ENCODE data around the gene MITD1.
"Not testable (repeated sequence)": the region's sequence is repeated elsewhere in the genome, so short reads cannot be mapped to it uniquely, and the experiment has no call there.

Gene MITD1

GRCh38 chr2:99180755-99181623, at the start of gene MITD1, which contains the start of gene MRPL30:
MITD1 (minus strand) TSS chr2:99181058; CDS start chr2:99180981, 77 bp downstream.
MRPL30 (plus strand) TSS chr2:99181184; CDS start chr2:99186204, 5,020 bp downstream.
- peak; percentile 73 to 76 (median 74) for DNase-seq (ENCODE audit: low read depth in 3 of 3, low spot score in 1 of 3)

GRCh38 chr2:99217929-99218501, 37.2 kb upstream of the MITD1 start:
- DNase-seq (ENCODE audit: low read depth in 3 of 3, low spot score in 1 of 3): no peak

GRCh38 chr2:99216096-99216495, 35.2 kb upstream of the MITD1 start:
- DNase-seq (ENCODE audit: low read depth in 3 of 3, low spot score in 1 of 3): no peak

- no peak for DNase-seq (ENCODE audit: low read depth in 3 of 3, low spot score in 1 of 3)
Measured at GRCh38 chr2:99205491-99205890, 24.6 kb upstream of the MITD1 start.

GRCh38 chr2:99201959-99202678, 21.3 kb upstream of the MITD1 start:
- no peak for DNase-seq (ENCODE audit: low read depth in 3 of 3, low spot score in 1 of 3)

- no peak for DNase-seq (ENCODE audit: low read depth in 3 of 3, low spot score in 1 of 3)
Measured at GRCh38 chr2:99200076-99200800, 19.4 kb upstream of the MITD1 start.

- DNase-seq (ENCODE audit: low read depth in 3 of 3, low spot score in 1 of 3): no peak
Measured at GRCh38 chr2:99198103-99198841, 17.4 kb upstream of the MITD1 start.

- DNase-seq (ENCODE audit: low read depth in 3 of 3, low spot score in 1 of 3): not testable (repeated sequence)
Measured at GRCh38 chr2:99192364-99192763, 11.5 kb upstream of the MITD1 start.

- no peak for DNase-seq (ENCODE audit: low read depth in 3 of 3, low spot score in 1 of 3)
Measured at GRCh38 chr2:99190548-99190947, 9.7 kb upstream of the MITD1 start.

- DNase-seq (ENCODE audit: low read depth in 3 of 3, low spot score in 1 of 3): no peak
Measured at GRCh38 chr2:99188357-99188756, 7.5 kb upstream of the MITD1 start.

GRCh38 chr2:99187011-99187410, 6.2 kb upstream of the MITD1 start:
- DNase-seq (ENCODE audit: low read depth in 3 of 3, low spot score in 1 of 3): no peak

GRCh38 chr2:99184811-99185210, 4.0 kb upstream of the MITD1 start:
- DNase-seq (ENCODE audit: low read depth in 3 of 3, low spot score in 1 of 3): no peak

GRCh38 chr2:99183025-99183424, 2.2 kb upstream of the MITD1 start:
- DNase-seq (ENCODE audit: low read depth in 3 of 3, low spot score in 1 of 3): no peak

GRCh38 chr2:99181624-99182000, 754 bp upstream of the MITD1 start:
- DNase-seq (ENCODE audit: low read depth in 3 of 3, low spot score in 1 of 3): no peak

GRCh38 chr2:99171377-99172140, 9.3 kb downstream of the MITD1 start:
- no peak for DNase-seq (ENCODE audit: low read depth in 3 of 3, low spot score in 1 of 3)

GRCh38 chr2:99169534-99169933, 11.3 kb downstream of the MITD1 start:
- no peak for DNase-seq (ENCODE audit: low read depth in 3 of 3, low spot score in 1 of 3)

- DNase-seq (ENCODE audit: low read depth in 3 of 3, low spot score in 1 of 3): no peak
Measured at GRCh38 chr2:99166218-99166617, 14.6 kb downstream of the MITD1 start.

GRCh38 chr2:99159594-99159993, 21.3 kb downstream of the MITD1 start:
- no peak for DNase-seq (ENCODE audit: low read depth in 3 of 3, low spot score in 1 of 3)

- no peak for DNase-seq (ENCODE audit: low read depth in 3 of 3, low spot score in 1 of 3)
Measured at GRCh38 chr2:99158599-99158998, 22.3 kb downstream of the MITD1 start.

GRCh38 chr2:99156891-99157290, 24.0 kb downstream of the MITD1 start:
- no peak for DNase-seq (ENCODE audit: low read depth in 3 of 3, low spot score in 1 of 3)

All from stimulated activated CD4-positive, alpha-beta T cell treated with anti-CD3 and anti-CD28 coated beads, TNF-alpha, amount 100 ng/mL, for 1 hour (primary cell).